GM21825 (cell line): Measurements from ENCODE around the gene SLC24A5.

Experiments
- ATAC-seq: cut with Tn5 transposase; IDR thresholded peaks from one replicate; pipeline ENCODE4 v1.9.1; 2021; ENCODE audit warnings: mild to moderate bottlenecking, moderate library complexity; ENCODE audit not compliant: unreplicated experiment

SLC24A5 gene

DNA sequence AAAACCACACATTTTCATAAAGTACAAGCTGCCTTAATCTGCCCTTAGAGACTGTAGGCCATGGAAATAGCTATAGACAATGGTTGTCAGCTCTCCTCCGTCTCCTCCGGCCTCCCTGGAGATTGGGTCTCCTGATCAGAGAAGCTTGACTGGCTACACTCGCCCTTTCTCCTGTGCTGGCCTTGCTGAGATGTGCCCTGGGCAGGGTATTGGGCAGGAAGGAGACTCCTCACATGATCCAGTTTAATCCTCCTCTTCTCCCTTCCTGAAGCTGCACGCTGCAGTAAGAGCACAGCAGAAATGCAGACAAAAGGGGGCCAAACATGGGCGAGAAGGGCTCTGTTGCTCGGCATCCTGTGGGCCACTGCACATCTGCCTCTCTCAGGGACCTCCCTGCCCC lies at the start of gene SLC24A5:
Gene SLC24A5 (plus strand): TSS at position 246 of the 400 bp plus-strand sequence. CDS start 55 bp downstream, at position 301.
- ATAC-seq: no peak

DNA sequence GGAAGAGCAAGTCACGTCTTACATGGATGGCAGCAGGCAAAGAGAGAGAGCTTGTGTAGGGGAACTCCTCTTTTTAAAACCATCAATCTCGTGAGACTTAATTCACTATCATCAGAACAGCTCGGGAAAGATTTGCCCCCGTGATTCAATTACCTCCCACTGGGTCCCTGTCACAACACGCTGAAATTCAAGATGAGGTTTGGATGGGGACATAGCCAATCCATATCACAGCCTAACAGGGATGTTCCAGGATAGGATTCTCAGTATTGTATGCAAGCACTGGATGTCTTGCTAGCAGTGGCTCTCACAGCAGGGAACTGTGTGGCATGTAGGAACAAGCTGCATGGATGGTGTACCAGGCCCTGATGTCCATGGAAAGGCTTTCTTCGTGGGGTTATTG lies 47.8 kb upstream of the SLC24A5 start:
- ATAC-seq: no peak

GRCh38 chr15:48073881-48074280 lies 46.9 kb upstream of the SLC24A5 start:
- ATAC-seq: no peak

GRCh38 chr15:48076454-48076853 lies 44.3 kb upstream of the SLC24A5 start:
- no peak for ATAC-seq

DNA sequence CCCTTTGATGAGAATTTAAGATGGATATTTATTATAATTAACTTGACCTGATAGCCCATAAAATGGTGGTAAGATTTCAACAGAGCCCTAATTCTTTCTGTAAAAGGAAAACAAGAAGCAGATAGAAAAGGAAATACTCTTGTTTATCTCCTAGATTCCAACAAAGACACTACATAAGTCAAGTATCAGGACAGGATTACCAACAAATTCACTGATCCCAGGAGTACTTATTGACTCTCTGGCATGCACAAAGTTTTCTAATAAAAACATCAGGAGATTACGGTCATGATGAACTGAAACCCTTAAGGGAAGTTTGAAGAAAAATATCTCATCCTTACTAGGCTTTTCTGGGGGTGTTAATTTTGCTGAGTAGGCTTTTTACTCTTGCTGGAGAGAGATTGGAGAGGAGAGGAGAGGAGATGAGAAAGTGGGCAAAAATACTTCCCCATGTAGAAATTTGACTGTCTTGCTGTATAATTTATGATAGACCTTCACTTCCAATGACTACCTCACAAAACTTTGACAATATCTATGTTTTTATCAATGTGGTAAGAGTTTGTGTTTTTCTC lies 43.1 kb upstream of the SLC24A5 start:
- ATAC-seq: no peak

- no peak for ATAC-seq
Observed at GRCh38 chr15:48084759-48085590, 35.8 kb upstream of the SLC24A5 start.

GRCh38 chr15:48085591-48085930 lies 35.2 kb upstream of the SLC24A5 start:
- ATAC-seq: no peak

- ATAC-seq: no peak
Observed at GRCh38 chr15:48086133-48086532, 34.7 kb upstream of the SLC24A5 start.

GRCh38 chr15:48086576-48086975 lies 34.2 kb upstream of the SLC24A5 start:
- ATAC-seq: no peak

- no peak for ATAC-seq
Observed at GRCh38 chr15:48087844-48088243, 32.9 kb upstream of the SLC24A5 start.

DNA sequence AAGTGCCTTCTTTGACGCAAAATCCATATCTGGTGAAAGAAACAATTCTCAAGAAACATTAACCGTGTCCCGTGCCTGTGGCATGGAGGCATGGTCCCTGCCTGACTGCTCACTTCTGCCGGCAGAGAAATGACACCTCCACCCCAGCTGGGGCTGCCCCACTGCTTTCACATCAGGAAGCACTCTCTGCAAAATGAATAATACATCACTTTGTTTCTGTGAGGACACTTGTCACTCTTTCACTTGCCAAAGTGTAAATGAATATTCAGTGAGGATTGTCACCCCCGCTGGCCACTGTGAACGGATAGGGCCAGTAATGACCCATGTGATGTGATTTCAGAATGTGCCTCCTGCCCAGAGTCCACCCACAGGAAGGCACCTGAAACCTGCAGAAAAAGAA lies 31.1 kb upstream of the SLC24A5 start:
- no peak for ATAC-seq

DNA sequence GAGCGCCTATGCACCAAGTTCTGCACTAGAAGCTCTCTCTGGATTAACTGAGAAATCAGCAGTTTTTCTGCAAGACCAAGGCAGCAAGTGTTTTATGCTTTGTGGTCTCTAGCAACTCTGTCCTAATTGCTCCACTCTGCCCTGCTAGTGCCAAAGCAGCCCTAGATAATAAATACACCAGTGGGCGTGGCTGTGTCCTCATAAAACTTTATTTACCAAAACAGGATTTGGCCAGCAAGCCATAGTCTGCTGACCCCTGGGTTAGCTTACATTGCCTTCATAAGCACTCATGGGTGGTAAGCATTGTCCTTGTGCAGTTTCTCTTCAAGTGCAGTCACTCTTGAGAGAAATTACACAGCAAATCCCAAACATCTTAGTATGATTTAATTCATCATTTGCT lies 30.7 kb upstream of the SLC24A5 start:
- no peak for ATAC-seq

DNA sequence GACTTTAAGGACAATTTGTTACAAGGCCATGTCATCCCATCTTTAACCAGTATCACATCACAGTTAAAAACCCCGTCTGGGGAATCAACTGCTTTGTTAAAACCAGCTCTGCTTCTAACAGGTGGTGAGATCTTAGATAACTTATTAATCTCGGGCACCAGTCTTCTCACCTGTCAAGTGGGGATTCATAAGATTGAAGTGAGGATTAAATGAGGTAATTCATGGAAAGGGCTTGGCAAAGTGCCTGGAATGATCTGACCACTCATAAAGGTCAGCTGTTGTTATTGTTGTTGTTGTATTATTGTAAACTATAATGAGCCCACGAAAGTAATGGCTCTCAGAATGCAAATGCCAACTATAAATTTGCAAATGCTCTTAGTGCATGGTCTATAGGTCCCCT lies 30.1 kb upstream of the SLC24A5 start:
- no peak for ATAC-seq

DNA sequence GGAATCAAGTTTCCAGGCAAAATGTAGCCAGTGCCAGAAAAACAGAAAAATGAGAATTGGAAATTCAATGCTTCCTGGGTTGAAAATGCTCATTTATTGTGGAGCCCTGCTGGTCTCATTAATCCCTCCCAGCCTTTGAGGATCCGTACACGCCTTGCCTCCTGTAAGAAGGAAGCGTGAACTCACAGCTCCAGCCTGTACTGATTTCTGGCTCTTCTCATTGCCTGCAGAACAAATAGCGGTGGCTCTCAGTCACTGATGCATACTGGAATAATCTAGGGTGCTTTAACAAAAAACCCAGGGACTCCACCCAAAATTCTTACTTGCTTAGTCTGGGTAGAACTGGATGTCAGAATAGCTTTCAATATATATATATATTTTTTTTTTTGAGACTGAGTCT lies 29.3 kb upstream of the SLC24A5 start:
- ATAC-seq: no peak

DNA sequence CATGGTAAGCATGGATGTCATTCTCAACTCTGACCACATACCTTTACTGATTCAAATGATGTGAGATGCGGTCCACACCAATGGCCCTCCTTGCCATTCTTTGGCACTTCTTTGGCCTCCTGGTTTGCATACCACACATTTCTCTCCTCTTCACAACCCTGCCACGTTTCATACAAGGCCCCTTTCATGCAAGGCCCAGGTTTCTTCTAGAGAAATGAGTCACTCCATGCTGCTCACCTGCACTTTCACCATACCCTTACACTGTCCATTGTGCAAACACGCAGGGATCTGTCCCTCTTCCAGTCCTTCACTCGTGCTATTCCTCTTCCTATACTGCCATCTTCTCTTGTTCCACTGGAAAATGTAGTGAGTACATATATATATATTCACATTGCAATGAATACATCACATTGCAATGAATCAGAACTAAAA lies 24.4 kb upstream of the SLC24A5 start:
- no peak for ATAC-seq

DNA sequence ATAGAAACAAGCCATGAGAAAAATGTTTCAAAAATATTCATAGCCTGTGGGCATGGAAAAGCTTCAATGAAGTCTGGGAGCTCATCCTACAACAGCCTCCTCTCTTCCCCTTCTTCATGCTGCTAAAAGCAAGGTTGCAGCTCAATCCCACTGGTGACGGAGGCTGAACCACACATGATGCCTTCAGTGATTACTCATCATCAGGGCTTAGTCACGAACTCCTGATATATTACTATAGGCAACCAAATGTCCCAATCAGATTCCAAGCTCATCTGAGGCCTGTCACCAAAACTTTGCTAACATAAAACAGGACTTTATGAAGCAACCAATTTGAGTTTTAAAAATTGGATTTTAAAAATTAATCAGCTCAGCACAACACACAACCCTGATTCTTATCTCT lies 24.0 kb upstream of the SLC24A5 start:
- no peak for ATAC-seq

DNA sequence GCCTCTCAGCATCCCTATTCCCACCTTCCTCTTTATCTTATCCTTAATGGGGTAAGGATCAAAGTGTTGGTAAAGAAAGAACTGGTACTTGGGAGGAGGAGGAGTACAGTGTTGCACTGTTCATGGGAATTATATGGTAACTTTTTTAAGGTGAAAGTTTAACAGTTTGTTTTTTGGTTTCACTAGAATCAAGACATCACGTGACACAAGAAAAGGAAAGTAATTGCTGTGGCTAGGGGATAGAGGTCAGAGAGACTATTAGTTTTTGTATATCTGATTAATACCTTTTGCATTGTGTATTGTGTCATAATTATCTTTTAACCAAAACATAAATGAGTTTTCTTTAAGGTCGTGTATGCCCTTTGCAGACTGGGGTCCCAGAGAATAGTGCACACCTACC lies 23.5 kb upstream of the SLC24A5 start:
- ATAC-seq: no peak

DNA sequence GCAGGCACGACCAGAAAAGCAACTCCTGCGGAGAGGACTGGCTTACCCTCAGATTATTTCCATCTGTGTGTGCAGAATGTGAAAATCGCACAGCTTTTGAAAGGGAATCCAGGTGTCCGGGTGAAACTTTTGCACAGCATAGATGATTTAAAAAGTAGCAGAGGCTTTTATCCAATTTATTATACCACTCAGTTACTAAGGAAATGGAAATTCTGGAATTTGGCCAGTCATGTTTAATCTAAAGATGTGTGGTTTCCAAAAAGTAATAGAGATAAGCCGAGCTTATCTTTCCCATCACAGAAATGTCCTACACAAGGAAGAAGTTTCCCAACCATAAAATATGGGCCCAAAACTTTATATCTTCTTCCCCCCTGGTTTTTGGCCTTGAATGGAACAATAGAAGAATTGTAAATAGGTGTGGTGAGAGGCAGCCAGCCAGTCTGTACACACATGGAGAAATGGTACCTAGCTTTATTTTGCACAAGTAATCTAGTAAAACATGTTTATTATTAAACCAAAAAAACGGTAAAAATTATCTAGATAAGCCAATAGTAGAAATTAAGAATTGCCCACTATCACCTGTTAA lies 19.3 kb upstream of the SLC24A5 start:
- no peak for ATAC-seq

GRCh38 chr15:48102167-48102566 lies 18.6 kb upstream of the SLC24A5 start:
- ATAC-seq: no peak

GRCh38 chr15:48103647-48104046 lies 17.1 kb upstream of the SLC24A5 start:
- ATAC-seq: no peak

GRCh38 chr15:48105936-48106335 lies 14.9 kb upstream of the SLC24A5 start:
- no peak for ATAC-seq

- no peak for ATAC-seq
Observed at GRCh38 chr15:48109212-48109611, 11.6 kb upstream of the SLC24A5 start.
